ENCODE results near the gene ARHGEF16. TPM values are rescaled to one million over a fixed set of nuclear protein-coding genes. Genes with fewer than 3 reads are reported as not detected.

Gene ARHGEF16
- polyA plus RNA-seq, 1 of the 3 experiments (the other 2 are of a cell fraction), result 0.18 TPM

GRCh38 chr1:3514404-3514803 lies 59.9 kb downstream of the ARHGEF16 start:
- WGBS (ENCODE audit: low lambda C conversion rate), result no CpG with 5 or more reads among the region's 17 CpGs
- no peaks in the 10 kb centered on the region for H3K9me3 ChIP-seq
- no peak overlapping the region for H2AFZ ChIP-seq (ENCODE audit: low read depth)
- H3K9me2 ChIP-seq, result no peaks in the 10 kb centered on the region
- H3K27ac ChIP-seq (ENCODE audit: low read depth in 2 of 2, low read length in 1 of 2), result no peak overlapping the region
- H3K36me3 ChIP-seq (replicated peaks in 1 of 2; ENCODE audit: control insufficient read depth in 1 of 2, insufficient read depth in 2 of 2, low read length in 1 of 2), result no peaks in the 10 kb centered on the region
- H3K9ac ChIP-seq, result no peak overlapping the region
- H3F3A ChIP-seq (replicated peaks; ENCODE audit: insufficient read depth), result no peaks in the 10 kb centered on the region
- H3K4me3 ChIP-seq (ENCODE audit: low read depth in 2 of 2, low read length in 1 of 2), result no peak overlapping the region
- POLR2A ChIA-PET, result no interaction called here
- CTCF ChIA-PET, result interaction anchor here (1.3 to 1.7 kb wide), 6 partner anchors 11 to 105 kb away, joined by 3 to 5 read pairs (median 4); no protein-coding TSS in a partner anchor
- H4K20me1 ChIP-seq (ENCODE audit: insufficient read depth), result no peaks in the 10 kb centered on the region
- H3K4me1 ChIP-seq (ENCODE audit: control insufficient read depth in 1 of 2, insufficient read depth in 2 of 2, low read depth in 1 of 2, low read length in 1 of 2), result peaks cover 0 to 47% of the 10 kb centered on the region in 2 experiments; a peak in 1 of 4 replicates
- no peaks in the 10 kb centered on the region for H3K79me2 ChIP-seq (ENCODE audit: insufficient read depth)
- DNase-seq, result no peak
- no peak for TF ChIP-seq NRF1 (IDR thresholded peaks at IDR 0.05; ENCODE audit: low read depth, low read length)
- no peak for TF ChIP-seq SIN3A (IDR thresholded peaks at IDR 0.05; ENCODE audit: borderline replicate concordance, low read depth, low read length)
- TF ChIP-seq, protein P1, sequence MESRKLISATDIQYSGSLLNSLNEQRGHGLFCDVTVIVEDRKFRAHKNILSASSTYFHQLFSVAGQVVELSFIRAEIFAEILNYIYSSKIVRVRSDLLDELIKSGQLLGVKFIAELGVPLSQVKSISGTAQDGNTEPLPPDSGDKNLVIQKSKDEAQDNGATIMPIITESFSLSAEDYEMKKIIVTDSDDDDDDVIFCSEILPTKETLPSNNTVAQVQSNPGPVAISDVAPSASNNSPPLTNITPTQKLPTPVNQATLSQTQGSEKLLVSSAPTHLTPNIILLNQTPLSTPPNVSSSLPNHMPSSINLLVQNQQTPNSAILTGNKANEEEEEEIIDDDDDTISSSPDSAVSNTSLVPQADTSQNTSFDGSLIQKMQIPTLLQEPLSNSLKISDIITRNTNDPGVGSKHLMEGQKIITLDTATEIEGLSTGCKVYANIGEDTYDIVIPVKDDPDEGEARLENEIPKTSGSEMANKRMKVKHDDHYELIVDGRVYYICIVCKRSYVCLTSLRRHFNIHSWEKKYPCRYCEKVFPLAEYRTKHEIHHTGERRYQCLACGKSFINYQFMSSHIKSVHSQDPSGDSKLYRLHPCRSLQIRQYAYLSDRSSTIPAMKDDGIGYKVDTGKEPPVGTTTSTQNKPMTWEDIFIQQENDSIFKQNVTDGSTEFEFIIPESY (IDR thresholded peaks at IDR 0.05; ENCODE audit: borderline replicate concordance, low read depth), result no peak
- TF ChIP-seq MEF2A (IDR thresholded peaks at IDR 0.05; ENCODE audit: borderline replicate concordance, low read depth), result no peak
- no peak for TF ChIP-seq GATA2 (CRISPR knock-in tag; IDR thresholded peaks at IDR 0.05)
- TF ChIP-seq CHD2 (IDR thresholded peaks at IDR 0.05; ENCODE audit: low read length, partially characterized antibody), result no peak
- TF ChIP-seq YY1 (IDR thresholded peaks at IDR 0.05; ENCODE audit: low read depth), result no peak
- no peak for TF ChIP-seq RCOR1 (IDR thresholded peaks at IDR 0.05; ENCODE audit: low read length)
- TF ChIP-seq TEAD4 (IDR thresholded peaks at IDR 0.05; ENCODE audit: borderline replicate concordance, insufficient read depth), result no peak
- no peak for TF ChIP-seq EZH2phosphoT487 (IDR thresholded peaks at IDR 0.05; ENCODE audit: borderline replicate concordance, low read depth)
- no peak for TF ChIP-seq MAX (IDR thresholded peaks at IDR 0.05; ENCODE audit: low read depth)
- TF ChIP-seq SMC3 (IDR thresholded peaks at IDR 0.05; ENCODE audit: low read depth, low read length), result no peak
- no peak for TF ChIP-seq REST (IDR thresholded peaks at IDR 0.05; ENCODE audit: low read depth, low read length)
- TF ChIP-seq, protein P2, sequence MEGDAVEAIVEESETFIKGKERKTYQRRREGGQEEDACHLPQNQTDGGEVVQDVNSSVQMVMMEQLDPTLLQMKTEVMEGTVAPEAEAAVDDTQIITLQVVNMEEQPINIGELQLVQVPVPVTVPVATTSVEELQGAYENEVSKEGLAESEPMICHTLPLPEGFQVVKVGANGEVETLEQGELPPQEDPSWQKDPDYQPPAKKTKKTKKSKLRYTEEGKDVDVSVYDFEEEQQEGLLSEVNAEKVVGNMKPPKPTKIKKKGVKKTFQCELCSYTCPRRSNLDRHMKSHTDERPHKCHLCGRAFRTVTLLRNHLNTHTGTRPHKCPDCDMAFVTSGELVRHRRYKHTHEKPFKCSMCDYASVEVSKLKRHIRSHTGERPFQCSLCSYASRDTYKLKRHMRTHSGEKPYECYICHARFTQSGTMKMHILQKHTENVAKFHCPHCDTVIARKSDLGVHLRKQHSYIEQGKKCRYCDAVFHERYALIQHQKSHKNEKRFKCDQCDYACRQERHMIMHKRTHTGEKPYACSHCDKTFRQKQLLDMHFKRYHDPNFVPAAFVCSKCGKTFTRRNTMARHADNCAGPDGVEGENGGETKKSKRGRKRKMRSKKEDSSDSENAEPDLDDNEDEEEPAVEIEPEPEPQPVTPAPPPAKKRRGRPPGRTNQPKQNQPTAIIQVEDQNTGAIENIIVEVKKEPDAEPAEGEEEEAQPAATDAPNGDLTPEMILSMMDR (IDR thresholded peaks at IDR 0.05), result no peak
- no peak for TF ChIP-seq TAF1 (IDR thresholded peaks at IDR 0.05; ENCODE audit: borderline replicate concordance, low read depth, low read length)
- no peak for TF ChIP-seq RAD21 (IDR thresholded peaks at IDR 0.05; ENCODE audit: low read length)
- no peak overlapping the region for H3K4me2 ChIP-seq
- no peaks in the 10 kb centered on the region for H3K27me3 ChIP-seq (ENCODE audit: insufficient read depth)

All from SK-N-SH (cell line).